ENCODE measurements around the gene PIEZO2. TPM values are rescaled to one million over a fixed set of nuclear protein-coding genes. Genes with fewer than 3 reads are reported as not detected.

PIEZO2 gene
- total RNA-seq, 1 experiment from 2014 or later, result 1.8 TPM

DNA sequence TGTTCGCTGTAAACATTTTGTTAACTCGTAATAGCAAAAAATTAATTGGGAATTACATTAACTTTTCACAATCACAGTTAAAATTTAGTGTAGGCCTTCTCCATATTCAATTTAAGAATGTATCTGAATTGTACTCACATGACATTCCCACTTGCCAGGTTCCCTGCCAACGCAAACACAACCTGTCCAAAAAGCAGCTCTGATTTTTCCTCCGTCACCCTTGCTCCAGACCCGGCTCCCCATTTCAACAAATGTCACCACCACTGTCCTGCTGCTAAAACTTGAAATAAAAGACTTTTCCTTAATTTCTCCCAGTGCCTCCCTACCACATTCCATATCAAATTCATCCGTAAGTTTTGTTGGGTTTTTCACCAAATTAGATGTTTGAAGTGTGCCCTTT, 120.3 kb downstream of the PIEZO2 start:
- no peak for DNase-seq (ENCODE audit: low spot score)

DNA sequence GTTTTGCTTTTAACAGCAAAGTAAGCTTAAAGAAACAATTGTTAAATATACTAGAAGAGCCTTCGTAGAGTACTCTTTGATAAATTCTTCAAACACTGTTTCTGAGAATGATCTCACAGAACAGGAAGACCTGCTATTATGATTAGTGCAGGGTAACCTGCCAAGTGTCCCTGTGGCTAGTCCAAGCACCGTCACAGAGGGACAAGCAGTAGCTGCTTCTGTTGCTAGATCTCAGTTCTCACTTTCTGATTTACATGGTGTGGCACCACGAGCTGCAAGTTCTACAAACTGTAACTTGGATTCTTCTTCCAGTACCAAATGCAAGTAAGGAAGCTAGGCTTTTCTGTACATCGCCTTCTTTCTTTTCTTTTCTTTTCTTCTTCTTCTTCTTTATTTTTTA, 121.5 kb downstream of the PIEZO2 start:
- no peak for DNase-seq (ENCODE audit: low spot score)

DNA sequence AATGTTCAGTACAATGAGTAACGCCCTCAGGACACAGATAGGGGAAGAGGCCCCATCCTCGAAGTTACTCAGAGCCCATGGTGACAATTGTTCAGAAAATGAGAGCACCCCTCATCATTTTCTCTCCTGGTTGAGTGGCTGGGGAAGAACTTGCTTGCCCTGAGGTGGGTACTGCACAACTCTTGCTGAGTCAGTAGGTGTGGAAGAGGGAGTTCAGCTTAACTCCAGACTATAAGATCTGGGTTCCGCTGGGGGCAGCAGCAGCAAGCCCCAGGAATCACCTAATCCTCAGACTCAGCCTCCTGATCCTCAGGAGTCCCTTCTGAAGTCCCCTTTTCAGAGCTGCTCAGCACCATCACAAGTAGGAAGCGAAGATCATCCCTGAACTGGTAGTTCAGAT, 123.7 kb downstream of the PIEZO2 start:
- no peak for DNase-seq (ENCODE audit: low spot score)

DNA sequence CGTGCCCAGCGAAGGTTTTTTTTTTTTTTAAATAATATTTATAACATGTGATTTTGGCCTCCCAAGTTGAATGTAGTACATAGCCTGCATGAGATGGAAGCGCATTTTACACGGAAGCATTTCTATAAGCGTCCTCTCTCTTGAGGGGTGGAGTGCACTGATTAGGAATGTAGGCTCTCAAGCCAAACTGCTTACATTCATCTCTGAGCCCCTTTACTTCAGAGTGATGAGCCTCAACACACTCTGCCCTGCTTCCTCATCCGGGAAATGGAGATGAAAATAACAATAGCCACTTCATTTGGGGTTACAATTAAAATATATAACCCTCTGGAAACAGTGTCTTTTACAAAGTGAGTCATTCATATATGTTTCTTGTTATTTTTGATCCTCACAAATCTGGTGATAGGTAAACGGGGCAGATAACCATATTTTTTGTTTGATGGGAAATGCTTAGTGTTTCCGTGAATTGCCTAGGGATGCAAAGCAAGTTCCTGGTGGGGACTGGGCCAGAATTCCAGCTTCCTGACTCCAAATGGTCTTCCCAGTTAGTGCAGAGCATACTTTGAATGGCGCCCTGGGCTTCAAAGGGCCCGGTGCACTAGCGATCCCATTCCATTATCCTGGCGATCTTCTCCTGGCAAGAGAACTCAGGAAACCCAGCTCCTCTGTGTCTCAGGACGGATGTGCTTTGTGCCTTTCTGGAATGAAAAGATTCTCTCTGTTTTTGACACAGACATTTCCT, 124.3 kb downstream of the PIEZO2 start:
- DNase-seq (ENCODE audit: low spot score), result no peak

DNA sequence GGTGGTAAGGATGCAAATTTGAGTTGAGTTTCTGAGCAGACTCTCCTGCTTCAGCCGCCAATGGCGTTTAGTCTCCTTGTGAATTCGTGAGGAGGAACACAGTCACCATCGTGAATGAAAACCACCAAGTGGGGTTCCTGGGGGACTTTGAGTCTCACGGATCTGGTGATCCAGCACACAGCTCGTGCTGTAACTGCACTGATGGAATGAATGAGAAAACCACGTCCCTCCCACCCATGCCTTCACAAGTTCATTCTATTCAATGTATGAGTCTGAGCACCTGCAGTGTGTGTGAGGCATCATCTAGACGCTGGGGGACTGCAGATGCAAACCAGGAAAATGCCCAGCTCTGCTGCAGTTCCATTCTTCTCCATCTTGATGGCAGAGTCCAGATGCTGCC, 127.9 kb downstream of the PIEZO2 start:
- no peak for DNase-seq (ENCODE audit: low spot score)

DNA sequence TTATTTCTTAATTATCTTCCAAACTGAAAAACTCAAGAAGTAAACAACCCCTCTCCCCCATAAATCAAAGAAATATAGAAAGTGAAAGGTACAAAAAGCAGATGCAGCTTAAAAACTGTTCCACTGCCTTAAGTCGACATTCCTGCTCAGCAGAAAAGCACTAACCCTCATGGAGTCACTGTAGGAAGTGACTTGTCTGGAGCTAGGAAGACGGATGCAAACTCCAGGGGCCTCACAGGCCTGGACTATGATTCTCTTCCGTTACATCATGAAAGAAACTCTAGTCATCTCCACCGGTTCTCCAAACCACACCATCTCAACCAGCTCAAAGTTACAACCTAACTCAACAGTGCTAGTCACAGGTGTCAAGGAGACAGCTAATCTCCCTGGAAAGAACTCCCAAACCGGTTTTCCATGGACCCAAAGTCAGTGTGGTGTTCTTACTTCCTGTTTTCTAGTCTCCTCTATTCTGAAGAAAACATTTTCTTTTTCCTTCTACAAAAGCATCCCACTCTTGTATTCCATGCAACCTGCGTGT, 128.4 kb downstream of the PIEZO2 start:
- no peak for DNase-seq (ENCODE audit: low spot score)

DNA sequence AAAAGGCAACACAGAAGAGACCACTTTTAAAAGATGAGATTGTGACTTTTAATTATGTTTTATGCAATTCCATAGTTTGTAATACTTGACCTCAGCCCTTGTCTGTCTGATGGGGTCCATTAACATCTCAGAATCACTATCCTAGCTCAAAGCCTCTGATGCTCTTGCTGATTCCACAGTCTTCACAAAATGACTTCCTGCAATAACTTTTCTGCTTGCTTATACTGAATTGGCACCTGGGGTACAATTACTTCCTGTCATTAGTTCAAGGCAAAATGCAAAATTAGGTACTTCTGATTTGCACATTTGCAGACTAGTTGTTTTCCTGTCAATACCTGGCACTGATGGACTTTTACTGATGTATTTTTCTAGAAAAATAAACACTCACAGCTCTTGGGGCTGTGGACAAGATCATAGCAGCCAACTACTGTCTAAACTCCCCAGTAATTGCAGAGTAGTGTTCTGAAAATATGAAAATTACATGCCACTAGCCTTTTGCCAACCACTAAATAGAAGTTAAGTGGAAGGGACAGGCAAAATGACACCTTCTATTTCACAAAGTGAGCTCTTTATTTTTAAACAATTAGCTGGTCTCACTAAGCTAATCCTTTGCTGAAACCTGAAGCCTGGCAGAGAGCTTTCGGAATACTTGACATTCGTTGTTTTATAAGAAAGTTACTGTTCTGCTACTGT, 129.1 kb downstream of the PIEZO2 start:
- DNase-seq (ENCODE audit: low spot score), result no peak

DNA sequence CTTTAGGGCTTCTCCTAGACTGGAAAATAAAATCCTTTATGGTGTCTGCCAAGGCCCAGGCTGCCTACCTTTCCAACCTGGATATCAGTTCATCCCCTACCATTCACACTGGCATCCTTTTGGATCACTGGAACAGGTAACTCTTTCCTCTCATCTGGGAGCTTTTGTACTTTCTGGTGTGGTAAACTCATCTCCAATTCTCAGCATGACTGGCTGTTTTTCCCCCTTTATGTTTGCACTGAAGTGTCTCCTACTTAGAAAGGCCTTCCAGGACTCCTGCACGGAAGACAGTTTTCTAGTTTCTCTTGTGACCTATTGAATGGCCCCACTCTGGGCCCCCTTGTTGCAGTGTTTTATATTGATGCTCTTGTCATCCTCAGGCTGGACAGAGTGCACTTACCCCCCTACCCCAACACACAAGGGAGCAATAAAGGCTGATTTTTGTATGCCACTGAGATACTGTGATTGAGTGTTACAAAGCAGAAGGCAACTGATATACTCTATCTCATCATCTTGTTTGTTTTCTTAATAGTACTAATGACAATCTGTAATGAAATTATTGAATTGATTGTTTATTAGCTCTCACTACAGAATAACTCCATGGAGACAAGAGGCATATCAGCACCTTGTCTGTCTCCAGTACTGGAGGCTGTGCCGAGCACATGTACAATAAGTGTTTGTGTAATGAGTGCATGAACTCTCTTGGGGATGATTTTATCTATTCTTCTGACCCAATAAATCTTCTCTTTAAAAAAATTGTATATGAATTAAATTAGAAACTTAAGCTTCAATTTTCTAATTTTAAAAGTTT, 129.9 kb downstream of the PIEZO2 start:
- no peak for DNase-seq (ENCODE audit: low spot score)

DNA sequence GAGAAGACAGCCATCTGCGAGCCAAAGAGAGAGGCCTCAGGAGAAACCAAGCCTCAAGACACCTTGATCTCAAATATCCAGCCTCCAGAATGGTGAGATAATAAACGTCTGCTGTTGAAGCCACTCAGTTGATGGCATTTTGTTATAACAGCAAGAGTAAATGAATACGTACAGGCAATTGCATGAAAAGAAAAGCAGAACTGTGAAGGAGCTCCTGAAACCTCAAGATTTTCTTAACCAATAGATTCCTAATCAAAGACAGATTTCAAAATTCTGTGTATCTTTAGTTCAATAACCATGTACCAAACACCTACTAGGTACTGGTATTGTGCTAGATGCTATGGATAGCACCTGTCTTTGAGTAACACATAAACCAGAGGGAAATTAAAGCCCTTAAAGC, 139.5 kb downstream of the PIEZO2 start:
- no peak for DNase-seq (ENCODE audit: low spot score)

DNA sequence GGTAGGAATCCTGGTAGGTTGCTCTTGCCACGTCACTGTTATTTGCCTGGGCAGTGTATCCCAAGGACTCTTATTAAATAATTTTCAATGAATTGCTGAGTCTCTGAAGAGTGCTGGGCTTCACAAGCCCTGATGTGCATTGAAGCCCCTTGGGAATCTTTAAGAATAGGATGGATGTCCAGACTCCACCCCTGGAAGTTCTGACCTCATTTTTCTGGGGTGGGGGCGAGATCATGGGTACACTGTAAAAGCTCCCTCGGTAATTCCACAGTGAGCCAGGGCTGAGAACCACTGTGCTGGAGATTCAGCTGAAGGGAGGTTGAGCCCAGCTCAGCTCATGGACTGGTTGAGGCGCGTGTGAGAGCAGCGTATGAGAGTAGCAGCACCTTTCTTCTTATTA, 140.2 kb downstream of the PIEZO2 start:
- DNase-seq (ENCODE audit: low spot score), result no peak

DNA sequence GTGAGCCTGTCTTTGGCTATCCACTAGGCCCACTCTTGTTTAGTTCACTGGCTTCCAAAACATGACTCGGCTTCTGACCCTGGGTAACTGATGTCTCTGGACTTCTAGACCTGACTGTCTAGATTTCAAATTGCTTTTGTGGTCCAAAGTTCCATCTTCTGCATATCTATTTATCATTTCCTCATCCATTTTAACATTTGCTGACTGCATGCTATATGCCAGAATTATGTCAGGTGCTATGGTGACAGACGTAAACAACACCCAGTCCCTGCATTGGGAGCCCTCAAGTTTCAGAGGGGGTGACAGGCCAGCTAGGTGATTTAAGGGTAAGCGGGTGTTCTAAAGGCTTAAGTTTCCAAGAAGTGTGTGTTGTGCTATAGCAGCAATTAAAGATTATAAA, 140.9 kb downstream of the PIEZO2 start:
- DNase-seq (ENCODE audit: low spot score), result no peak

DNA sequence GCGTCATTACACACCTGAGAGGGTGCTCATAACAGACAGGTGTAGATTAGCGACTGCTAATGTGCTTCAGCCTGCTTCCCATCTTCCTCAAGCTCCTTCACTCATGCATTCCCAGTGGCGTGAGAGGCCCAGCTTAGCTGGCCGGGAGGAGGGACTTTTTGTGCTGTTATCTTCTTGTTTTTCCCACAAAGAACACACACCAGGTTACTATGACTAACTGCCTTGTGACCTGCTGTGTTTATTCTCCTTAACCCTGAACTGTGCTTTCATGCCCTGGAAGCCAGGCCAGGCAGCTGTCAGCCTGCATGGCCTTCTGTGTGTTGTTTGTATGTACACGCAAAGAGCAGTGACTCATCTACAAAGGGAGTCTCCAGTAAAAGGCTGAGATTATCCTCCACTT, 143.8 kb downstream of the PIEZO2 start:
- DNase-seq (ENCODE audit: low spot score), result peak; percentile 41

DNA sequence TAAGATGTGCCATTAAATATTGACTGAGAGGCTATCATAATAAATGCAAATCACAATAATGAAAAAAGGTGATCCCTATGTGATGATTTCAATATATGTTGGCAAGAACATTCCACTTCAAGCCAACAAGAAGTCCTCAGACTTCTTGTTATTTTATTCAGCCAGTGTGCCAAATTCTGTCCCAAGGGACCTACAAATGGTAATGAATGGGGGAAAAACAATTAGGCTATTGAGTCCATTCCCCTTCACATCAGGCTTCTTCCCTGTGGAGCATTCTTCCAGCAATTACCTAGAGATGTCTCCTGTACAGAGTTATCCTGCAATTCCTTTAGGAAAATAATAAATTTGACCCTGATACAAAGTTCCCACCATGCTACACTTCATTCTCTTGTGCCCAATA, 144.4 kb downstream of the PIEZO2 start:
- DNase-seq (ENCODE audit: low spot score), result no peak

DNA sequence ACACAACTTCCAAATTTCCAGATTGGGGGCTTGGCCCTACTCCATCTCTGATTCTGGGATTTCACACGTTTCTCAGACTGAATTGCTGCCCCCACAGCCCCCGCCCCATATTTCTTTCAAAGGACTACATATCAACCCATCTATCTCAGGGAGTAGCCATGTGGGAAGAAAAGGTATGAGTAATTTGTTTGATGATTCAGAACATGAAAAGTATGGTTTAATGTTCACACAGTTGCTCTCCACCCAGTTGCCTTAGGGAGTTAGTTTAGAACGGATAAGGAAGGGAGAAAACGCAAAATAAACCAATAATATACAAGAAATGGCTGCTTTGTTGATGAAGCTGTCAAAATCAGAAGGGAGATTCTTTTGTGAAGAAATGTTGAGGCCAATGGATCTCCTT, 145.1 kb downstream of the PIEZO2 start:
- DNase-seq (ENCODE audit: low spot score), result peak; percentile 11

DNA sequence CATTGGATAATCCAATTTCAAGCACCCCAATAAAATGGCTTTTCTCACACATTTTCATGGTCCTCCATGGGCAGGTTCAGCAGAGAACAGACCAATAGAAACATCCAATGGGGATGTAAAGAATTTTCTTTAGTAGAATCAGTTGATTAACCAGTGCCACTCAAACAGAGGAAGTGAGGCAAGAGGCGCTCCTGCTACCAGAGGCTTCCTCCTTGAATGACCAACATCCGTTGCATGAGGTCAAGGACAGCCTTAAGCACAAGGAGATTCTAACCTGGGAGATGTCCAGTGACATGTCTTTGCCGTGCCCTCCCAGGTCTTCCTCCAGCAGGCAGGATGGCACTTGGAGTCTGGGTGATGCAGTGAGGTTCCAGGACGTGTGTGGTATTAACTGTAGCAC, 146.6 kb downstream of the PIEZO2 start:
- DNase-seq (ENCODE audit: low spot score), result no peak

DNA sequence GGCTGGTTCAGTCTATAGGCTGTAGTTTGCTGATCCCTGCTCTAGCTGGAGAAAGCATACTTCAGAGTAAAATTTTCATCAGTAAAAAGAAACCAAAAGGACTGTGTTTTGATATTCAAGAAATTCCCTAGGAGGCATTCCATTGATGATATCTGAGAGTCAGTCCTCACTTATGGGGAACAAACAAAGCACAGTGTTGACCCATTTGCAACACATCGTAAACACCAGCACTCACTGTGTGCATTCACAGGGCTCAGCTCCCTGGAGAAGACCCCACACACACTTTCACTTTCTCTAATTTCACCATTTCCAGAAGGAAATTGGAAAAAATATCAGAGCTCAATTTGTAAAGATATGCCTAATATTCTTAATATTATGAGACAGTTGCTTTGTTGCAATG, 147.1 kb downstream of the PIEZO2 start:
- no peak for DNase-seq (ENCODE audit: low spot score)

DNA sequence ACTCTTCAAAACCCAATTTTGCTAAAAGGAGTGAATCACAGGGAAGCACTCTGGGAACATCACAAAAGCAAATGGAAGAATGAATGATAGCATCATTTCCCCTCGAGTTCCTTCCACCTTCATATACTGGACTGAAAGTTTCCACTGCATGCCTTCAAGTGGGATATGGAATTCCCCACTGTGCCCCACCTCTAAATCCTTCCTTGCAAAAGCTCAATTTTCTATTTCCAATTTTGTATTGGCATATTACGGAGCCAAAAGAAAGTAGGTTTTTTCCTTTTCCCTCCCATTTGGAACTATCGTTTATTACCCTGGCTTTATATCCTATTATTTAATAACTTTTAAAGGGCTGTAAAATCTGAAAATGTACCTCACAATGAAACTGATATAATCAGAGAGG, 149.3 kb downstream of the PIEZO2 start:
- no peak for DNase-seq (ENCODE audit: low spot score)

DNA sequence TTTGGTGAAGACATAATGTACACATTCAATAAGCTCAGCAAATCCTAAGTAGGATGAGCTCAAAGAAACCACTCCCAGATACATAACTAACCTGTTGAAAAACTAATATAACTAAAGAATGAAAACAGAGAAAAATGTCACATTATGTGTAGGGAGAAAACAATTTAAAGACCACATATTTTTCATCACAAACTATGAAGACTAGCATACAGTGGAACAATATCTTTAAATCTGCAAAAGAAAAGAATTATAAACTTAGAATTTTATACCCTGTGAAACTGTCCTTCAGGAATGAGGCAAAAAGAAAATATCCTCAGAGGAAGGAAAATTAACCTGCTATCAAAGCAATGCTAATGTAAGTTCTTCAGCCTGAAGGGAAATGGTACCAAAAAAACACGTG, 151.5 kb downstream of the PIEZO2 start:
- DNase-seq (ENCODE audit: low spot score), result no peak

DNA sequence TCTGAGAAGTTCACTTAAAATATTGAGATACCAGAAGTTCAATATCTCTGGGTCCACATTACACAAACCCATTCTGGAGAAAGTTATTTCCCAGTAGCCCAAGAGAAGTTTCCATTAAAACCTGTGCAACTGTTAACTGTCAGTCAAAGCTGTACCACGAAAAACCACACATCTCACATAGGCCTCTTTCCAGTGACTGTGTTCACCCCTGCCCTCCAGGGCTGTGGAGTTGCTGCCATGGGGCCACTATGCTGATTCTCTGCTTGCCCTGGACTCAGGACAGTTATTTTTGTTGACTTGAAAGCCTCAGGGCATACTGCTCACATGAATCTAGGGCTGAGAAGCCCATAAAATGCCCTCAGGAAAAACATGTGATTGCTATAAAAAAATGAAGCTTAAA, 153.8 kb downstream of the PIEZO2 start:
- no peak for DNase-seq (ENCODE audit: low spot score)

DNA sequence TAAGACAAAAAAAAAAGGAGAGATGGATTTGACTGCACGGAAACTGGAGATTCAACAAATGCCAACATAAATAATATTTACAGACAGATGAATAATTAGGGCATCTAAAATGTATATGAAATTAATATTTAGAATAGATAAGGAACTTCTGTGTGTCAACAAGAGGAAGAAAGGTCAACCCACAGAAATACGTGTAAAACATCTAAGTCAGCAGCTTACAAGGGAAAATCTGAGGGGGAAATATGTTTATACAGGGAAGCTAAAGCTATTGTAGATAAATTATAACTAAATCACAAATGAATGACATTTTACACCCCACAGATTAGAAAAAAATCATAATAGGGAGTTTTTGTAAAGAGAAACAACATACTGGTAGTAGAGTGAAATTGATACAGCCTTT, 159.9 kb downstream of the PIEZO2 start:
- DNase-seq (ENCODE audit: low spot score), result no peak

DNA sequence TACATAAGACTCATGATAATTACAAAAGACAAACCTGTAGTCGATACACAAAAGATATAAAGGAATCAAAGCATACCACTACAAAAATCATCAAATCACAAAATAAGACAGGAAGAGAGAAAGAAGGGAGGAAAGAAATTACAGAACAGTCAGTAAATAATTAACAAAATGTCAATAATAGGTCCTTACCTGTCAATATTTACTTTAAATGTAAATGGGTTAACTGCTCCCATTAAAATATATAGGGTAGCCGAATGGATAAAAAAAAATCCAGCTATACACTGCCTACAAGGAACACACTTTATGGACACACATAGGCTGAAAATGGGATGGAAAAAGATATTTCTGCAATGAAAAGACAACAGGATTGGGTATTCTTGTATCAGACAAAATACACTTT, 163.7 kb downstream of the PIEZO2 start:
- DNase-seq (ENCODE audit: low spot score), result no peak

DNA sequence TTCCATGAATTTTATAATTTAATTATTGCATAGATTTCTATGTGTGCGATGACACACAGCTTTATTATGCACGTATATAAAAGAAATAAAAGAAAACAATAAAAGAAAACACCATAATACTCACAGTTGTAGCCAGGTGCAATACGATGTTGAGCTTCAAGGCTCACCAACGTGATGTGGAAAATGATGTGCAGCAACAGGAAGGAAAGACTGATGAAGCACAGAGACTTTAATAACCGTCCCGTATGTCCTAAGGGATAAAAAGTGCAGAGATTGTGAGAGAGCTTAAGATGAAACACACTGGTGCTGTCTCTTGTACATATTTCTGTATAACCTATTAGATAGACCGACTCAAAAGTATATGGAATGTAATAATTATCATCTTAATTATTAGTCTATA, 170.0 kb downstream of the PIEZO2 start:
- no peak for DNase-seq (ENCODE audit: low spot score)

DNA sequence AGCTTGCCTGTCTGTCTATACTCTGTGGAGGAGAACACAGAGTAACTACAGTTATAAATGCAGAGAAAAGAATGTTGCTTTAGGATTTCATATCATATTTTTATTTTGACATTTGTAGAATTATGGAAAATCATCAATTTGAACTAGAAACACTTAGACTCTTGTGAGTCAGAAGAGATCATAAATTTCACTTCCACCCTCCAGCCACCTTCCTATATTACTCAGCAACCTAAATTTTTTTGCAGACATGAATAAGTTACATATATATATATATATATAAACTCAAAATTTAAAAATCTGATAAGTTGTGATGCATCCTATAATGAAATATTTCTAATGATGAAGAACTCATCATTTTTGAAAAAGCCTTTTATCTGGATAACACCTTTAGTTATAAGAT, 172.3 kb downstream of the PIEZO2 start:
- DNase-seq (ENCODE audit: low spot score), result no peak
